DLD1 (cell line): ENCODE measurements around the gene SUFU.

Source experiments
- in situ Hi-C: cut with HindIII; loops from 2 replicates; pipeline ENCODE4 v1.10.0; 2017; ENCODE audit warnings: low sequenced_read_pairs

The SUFU gene

GRCh38 chr10:102593074-102593803 lies 89.5 kb downstream of the SUFU start:
- in situ Hi-C loops, result loop anchor here (10.0 kb wide), 1 partner anchor 238 kb away; no protein-coding TSS in a partner anchor

- in situ Hi-C loops, result loop anchor here (10.0 kb wide), 1 partner anchor 239 kb away; no protein-coding TSS in a partner anchor
Measured at GRCh38 chr10:102593804-102594079, 90.0 kb downstream of the SUFU start.

DNA sequence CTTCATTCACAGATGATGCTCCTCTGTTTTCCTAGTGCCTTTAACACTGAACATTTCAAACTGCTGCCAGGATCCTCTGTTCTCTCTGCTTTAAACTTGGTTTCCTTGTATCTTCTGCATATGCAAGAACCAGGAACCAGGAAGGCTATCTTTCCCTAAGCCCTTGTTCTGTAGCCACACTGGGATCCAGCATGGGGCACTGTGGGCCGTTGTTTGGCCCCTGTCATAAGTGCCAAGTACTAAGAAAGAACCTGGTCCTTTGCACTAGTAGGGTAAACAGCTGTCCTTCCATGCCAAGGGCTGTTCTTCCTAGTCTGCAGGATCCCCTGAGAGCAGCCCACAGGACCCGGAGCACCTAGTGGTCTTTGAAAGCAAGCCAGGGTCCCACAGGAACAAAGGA lies 91.5 kb downstream of the SUFU start:
- in situ Hi-C loops, result loop anchor here (10.0 kb wide), 1 partner anchor 240 kb away; no protein-coding TSS in a partner anchor

- in situ Hi-C loops, result loop anchor here (10.0 kb wide), 1 partner anchor 241 kb away; no protein-coding TSS in a partner anchor
Measured at GRCh38 chr10:102595897-102596296, 92.1 kb downstream of the SUFU start.

- in situ Hi-C loops, result loop anchor here (10.0 kb wide), 1 partner anchor 242 kb away; no protein-coding TSS in a partner anchor
Measured at GRCh38 chr10:102596506-102596971, 92.8 kb downstream of the SUFU start.

- in situ Hi-C loops, result loop anchor here (10.0 kb wide), 1 partner anchor 243 kb away; no protein-coding TSS in a partner anchor
Measured at GRCh38 chr10:102597131-102597991, 93.6 kb downstream of the SUFU start.

GRCh38 chr10:102598243-102598642 lies 94.5 kb downstream of the SUFU start:
- in situ Hi-C loops, result loop anchor here (10.0 kb wide), 1 partner anchor 243 kb away; no protein-coding TSS in a partner anchor

GRCh38 chr10:102599565-102600327 lies 96.0 kb downstream of the SUFU start:
- in situ Hi-C loops, result loop anchor here (10.0 kb wide), 1 partner anchor 245 kb away; no protein-coding TSS in a partner anchor

- in situ Hi-C loops, result no loop called here
Measured at GRCh38 chr10:102600816-102601215, 97.0 kb downstream of the SUFU start.

DNA sequence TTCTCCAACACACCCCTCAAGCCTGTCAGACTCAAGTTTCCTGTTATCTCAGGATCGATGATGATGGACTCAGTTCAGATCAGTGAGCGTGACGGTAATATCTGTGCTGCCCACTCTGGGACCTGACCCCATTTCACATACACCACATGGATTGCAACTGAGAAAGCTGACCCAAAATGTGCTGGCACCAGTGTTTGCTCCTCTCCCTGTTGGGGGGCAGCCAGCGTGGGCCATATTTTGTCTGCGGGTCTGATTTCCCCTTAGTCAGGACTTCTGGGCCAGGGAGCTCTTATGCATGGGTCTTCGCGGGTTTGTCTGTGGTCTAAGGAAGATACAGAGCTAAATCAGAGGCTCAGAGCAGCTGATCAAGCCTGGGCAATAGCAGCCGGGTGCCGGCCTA lies 97.9 kb downstream of the SUFU start:
- in situ Hi-C loops, result no loop called here

DNA sequence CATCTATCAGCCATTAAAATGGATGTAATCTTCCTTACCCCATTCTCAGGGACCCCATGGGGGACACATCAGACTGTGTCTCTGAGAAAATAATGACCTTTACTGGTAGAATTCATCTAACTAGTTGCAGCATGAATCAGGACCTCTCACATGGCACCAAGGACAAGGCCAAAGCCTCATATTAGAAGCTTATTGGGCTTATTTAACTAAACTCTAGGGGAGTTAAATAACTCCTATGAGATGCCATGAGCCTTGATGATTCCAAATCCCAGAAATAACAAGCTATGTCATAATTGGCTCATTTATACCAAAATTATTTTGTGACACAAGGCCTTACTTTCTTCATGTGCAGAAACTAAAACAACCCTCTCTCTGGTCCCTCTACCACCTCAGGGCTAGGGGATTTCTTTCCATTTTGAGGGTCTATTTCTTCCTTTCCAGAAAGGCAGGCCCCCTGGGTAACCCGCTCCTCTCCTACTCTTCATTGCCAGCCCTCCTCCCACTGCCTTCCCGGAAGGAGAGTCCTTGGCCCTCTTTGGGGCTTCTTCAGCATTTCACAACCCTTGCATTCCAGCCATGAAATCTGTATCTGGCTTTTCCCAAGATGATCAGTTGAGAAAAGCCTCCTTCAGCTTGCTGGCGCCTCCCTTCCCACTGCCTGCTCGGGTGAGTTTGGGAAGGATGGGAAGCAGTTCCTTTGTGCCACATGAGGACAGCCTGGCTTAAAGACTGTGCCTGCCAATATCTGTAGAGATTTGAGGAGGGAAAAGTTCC lies 98.7 kb downstream of the SUFU start:
- in situ Hi-C loops, result no loop called here

- in situ Hi-C loops, result no loop called here
Measured at GRCh38 chr10:102603946-102604345, 100.2 kb downstream of the SUFU start.

GRCh38 chr10:102604439-102604841 lies 100.7 kb downstream of the SUFU start:
- in situ Hi-C loops, result no loop called here

GRCh38 chr10:102605712-102606111 lies 101.9 kb downstream of the SUFU start:
- in situ Hi-C loops, result no loop called here

GRCh38 chr10:102608487-102608886 lies 104.7 kb downstream of the SUFU start:
- in situ Hi-C loops, result no loop called here

GRCh38 chr10:102610441-102610887 lies 106.7 kb downstream of the SUFU start:
- in situ Hi-C loops, result no loop called here

- in situ Hi-C loops, result no loop called here
Measured at GRCh38 chr10:102611514-102612087, 107.8 kb downstream of the SUFU start.

DNA sequence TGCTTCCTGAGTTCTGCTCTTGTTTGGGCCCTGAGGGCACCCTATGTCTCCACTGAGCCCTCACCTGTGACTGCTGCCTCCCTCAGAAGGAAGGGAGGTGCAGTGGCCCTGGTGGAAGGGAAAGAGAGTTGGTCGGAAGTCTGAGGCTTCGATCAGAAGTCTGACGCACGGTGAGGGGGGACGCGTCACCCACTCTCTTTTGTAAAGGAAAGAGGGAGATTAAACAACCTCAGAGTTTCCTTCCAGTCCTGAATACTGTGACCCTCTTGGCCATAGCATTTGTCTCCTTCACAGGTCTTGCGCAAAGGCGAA lies 109.1 kb downstream of the SUFU start:
- in situ Hi-C loops, result no loop called here

GRCh38 chr10:102613286-102613685 lies 109.5 kb downstream of the SUFU start:
- in situ Hi-C loops, result no loop called here

GRCh38 chr10:102613785-102614184 lies 110.0 kb downstream of the SUFU start:
- in situ Hi-C loops, result no loop called here
